ENCODE results near the gene FIGLA.

FIGLA gene, protein sequence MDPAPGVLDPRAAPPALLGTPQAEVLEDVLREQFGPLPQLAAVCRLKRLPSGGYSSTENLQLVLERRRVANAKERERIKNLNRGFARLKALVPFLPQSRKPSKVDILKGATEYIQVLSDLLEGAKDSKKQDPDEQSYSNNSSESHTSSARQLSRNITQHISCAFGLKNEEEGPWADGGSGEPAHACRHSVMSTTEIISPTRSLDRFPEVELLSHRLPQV

DNA sequence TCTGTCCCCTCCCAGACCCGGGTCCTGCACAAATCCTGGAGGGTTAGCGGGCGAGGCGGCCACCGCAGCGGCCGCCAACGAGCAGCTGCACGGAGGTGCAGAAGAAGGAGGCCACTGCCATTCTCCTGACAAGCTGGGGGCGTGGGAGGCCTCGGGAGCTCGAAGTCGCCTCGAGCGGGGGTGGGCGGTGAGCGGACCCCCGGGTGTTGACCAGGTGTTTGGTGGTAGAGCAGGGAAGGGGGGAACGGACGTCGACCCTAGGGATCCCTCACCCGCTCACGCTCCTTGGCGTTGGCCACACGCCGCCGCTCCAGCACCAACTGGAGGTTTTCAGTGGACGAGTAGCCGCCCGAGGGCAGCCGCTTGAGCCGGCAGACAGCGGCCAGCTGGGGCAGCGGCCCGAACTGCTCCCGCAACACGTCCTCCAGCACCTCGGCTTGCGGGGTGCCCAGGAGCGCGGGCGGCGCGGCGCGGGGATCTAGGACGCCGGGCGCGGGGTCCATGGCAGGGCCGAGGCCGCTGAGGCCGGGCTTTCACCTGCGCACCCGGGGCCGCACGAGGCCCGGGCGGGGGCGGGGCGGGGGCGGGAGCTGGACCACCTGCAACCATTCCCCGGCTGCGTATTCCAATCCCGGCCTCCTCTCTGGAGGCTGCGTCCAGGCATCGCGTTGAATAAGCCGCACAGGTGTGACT, at the start of gene FIGLA:
FIGLA (minus strand) TSS at position 508 of the 693 bp plus-strand sequence; CDS start at position 503, 5 bp downstream.
- DNase-seq, result no peak

DNA sequence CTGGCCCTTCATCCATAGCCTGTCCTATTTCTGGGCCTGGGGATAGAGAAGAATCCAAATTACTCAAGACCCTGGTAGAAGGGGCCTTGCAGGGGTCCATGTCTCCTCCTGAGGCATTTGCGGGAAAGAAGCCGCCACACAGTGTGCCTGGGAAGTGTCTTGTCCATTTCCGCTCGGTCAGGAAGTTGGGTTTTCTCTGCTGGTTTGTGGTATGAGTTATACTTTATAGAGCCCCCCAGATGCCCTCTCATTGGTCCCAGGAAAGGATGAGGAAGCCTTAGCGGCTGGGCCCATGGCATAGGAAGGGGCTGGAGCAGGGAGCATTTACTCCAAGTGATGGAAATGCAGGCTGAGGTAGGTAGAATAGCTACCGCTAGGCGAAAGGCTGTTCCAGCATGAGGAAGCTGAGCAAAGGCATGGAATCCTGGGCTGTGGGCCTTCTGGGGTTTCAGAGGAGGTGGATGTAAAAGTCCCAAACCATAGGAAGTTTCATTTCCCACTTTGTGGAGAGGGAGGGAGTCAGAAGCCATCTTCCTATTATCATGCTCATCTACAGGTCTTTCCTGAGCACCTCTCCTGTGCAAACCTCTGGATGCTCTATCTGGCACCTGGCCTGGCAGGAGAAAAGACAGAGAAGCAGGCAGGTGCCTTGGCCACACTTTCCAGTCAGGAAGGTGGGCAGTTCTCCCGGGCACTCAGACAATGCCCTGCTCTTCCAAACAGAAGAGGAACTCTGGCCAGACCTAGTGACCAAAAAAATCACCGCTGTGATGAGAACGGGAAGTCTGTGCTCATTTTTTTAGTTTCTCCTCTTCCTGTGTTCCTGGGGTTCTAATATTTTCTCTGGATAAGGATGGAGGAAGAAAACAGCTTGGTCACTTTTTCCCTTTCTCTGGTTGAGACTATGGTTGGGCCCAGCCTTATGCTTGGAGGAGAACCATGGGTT, 47.8 kb upstream of the FIGLA start:
- DNase-seq, result no peak

DNA sequence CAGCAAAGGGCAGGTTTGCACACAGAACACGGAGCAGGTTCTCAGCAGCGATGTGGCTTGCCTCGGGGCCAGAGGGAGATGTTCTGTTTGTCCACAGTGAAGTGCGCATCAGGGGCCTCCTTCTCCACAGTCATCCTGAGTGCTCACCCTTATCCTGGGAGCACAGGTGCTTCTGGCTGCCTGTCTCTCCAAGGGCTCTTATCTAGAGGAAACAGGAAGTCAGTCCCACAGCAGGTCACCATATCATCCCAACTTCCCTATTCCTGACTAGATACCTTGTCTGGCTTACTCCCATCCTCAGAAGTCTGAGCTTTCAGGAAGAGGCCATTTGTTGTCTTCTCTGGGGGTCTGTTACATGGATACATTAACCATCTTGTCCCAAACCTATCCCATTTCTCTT, 45.2 kb upstream of the FIGLA start, which contains the start of gene CD207:
CD207 (minus strand) TSS at position 174 of the 400 bp plus-strand sequence; CDS start at position 134, 40 bp downstream.
- no peak for DNase-seq

DNA sequence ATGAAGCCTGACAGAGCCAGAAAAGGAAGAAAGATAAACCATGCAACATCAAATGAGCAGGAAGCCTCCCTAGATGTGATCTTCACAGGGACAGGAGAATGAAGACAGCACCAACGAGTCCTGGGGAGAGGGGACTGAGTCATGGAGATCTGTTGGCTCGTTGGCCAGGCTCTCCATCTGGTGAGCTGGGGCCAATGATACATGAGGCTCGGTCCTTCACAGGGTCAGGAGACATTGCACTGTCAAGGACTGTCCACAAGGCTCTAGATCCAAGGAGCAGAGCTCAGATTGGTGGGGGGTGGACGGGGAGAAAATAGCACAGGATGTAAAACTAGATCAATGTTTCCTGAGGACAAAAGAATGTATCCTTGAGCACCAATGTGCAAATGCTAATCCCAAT, 44.4 kb upstream of the FIGLA start:
- DNase-seq, result no peak

DNA sequence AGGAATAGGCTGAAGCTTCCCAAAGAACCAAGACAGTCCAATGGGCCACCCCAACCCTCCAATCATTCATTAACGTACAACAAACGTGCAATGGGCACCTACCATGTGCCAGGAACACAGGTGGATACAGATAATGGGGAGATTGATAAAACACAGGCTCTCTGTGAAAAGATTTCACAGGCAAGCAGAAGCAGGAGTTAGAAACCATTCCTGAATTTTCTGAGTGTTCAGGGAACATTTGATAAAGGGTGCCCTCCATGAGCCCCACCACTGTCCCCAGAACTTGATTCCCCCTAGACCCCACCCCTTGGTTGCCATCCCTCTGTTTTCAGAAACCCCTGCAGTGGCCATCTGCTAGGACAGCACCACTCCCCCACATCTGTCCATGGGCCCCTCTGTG, 43.7 kb upstream of the FIGLA start:
- DNase-seq, result no peak

DNA sequence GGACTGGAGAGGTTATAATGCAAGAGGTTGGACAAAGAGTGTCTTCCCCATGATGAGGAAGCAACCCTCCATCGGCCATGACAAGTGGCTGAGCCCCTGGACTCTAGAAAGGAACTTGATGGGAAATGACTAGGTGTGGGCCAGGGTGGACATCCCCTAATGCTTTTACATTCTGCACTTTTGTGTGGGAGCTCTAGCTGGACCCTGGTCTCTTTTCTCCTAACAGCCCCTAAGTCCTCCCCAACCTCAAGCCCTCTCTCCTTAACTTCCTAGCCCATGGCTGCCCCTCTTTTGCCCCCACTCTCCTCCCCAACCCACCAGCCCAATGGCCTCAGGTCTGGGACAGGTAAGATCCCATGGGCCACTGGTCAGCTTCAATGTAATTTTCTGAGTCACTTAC, 42.8 kb upstream of the FIGLA start:
- no peak for DNase-seq

DNA sequence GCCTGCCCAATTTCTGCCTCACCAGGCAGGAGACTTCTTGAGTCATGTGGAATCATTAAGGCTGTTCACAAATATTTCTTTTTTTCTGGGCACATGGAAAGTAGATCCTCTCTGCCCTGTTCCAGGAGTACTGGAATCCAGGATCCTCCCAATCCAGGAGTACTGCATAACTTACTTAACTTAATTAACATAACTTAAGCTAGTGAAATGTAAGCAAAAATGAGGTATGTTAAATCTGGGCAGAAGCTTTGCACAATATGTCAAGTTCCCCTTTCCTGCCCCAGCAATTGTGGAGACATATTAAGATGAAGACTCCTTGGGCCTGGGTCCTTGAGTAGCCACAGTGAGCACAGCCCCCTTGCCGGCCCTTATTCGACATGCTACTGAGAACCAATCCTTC, 41.9 kb upstream of the FIGLA start:
- no peak for DNase-seq

DNA sequence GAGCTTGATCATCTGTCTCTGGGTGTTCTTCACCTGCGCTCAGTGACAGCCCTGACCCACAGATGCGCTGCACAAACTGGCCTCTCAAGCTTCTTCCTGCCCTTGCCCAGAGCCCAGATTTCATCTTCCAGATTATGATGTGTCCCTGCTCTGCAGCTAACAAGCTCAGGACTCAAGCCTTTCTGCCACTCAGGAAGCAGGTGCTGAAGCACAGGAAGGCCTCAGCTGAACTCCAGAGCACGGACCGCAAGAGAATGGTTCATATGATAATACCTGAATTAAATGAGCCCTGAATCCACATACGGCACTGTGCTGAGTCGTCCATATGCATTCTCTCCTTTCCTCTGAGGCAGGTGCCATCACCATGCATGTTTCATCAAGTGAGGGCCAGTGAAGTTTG, 41.4 kb upstream of the FIGLA start:
- DNase-seq, result no peak

DNA sequence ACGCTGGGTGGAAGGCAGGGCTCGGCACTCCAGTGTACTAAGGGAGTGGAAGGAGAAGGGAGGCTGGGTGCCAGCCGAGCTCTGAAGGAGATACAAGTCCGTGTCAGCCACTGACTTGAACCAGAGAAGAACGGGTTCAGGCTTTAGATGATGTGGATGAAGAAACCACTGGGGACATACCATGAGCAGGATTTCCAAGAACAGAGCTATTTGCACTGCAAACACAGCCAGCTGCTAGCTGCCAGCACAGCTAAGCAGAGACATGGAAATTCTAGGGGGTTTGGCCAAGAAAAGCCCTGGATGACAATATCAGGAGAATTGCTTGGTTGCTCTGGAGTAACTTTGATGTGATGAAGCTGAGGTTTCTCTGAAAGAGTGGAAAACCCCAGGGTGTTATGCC, 39.9 kb upstream of the FIGLA start:
- peak; percentile 47 for DNase-seq

DNA sequence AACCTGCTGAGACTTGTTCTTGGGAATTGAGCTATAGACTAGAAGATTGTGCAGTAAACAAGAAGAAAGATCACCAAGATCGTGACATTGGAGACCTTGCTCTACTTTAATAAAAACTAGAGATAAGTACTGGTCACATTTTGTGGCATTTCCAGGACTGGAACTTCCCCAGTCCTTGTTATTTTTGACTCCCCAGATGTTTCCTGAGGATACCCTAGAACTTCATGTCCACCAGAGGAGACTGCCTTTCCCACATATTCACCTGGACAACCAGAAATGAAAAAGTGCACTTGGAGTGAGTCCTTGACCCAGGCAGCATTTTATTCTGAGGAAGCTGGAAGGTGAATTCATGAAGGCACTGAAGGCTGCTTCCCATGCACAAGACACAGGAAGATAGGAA, 39.5 kb upstream of the FIGLA start:
- DNase-seq, result no peak

DNA sequence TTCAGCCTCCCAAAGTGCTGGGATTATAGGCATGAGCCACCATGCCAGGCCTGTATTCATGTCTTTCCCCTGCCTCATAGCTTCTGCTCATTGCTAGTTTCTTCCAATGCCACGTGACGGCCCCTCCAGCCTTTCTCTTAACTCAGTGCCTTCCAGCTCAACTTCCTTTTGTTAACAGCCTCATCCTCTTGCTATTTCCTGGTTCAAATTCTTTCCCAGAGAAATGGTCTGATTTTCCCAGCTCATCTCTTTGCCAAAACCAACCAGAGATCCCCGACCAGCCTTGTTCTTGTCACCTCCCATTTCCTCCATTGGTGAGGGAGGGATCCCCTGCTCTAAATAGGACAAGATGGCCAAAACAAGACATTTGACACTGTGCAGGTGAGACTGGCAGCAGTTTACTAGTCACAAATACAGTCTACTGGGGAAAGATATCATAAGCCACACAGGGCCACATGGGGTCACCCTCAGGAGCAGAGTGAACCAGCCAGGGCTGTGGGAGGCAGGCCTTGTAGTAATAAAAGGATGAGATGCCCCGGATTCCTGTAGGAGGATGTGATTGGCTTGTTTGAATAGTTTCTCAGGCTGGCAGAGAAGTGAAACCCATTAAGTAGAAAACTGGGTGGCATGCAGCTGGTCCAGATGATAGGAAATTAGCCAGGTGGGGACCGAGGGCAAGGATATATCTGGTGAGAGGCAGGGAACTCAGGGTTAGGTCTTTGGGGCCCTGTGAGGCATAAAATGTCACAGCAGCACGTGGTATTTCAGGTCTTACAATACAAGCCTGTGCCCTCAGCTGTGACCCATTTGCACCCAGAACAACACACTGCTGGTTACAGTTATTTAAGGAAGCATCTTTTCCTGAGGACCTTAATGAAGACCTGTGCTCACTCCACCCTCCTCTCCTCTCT, 38.7 kb upstream of the FIGLA start:
- no peak for DNase-seq

DNA sequence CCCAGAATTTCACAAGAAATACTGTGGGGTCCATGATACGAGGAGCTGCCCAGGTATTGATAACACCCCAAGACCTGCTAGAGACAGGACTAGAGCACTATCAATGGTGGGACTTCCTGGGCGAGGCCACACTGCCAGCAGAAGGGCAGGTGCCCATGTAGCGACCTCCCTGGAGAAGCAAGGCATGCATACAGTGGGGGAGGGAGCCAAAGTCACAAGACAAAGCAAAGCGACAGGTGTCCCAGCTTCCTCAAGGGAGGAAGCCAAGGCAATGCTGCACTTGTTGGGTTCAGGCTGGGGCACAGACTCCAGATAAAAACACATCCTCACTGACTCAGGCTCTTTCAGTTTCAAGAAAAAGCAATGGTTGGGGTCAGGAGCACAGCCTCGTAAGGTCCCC, 37.7 kb upstream of the FIGLA start:
- DNase-seq, result no peak

DNA sequence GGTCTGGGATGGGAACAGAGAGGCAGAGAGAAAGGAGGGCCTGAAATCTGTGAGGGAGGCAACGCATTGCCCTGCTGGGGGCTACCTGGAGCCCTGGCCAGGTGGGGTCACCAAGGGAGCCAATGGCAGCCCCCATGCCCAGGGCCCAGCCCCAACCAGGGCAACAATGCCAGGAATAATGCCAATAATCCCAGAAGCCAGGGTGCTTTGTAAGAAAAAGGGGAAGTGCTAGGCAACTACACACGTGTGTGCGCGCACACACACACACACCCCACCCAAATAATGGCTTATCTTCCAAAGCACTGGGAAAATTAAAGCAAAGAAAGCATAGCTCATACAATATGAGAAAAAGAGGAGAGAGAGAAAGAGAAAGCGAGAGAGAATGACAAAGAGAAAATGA, 36.9 kb upstream of the FIGLA start:
- DNase-seq, result no peak

DNA sequence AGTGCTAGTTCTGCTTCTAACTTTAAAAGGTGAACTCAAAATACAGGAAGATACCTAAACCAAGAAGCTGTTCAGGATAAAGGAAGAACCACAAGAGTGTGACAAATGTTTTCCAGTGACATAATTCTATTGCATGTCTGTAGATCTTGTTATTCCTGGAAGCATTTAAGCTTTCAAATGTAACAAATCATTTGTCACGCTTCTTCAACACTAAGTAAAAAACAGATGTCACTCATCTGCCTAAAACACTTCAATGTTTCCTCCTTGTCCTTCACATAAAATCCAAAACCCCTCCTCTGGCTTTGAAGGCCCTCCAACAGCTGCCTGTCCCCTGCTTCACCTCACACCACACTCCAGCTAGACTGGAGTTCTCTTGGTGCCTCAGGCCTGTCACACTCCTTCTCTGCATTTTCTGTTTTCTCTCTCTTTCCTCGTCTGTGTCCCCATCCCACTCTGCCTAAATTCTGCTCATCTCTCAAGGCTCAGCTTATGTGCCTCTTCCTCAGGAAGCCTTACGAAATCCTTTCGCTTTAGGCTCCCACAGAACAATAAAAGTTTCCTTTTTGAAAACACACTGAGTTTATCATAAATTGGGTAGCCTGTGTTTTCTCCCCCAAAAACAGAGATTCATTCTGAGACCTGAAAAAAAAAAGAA, 36.4 kb upstream of the FIGLA start:
- DNase-seq, result no peak

DNA sequence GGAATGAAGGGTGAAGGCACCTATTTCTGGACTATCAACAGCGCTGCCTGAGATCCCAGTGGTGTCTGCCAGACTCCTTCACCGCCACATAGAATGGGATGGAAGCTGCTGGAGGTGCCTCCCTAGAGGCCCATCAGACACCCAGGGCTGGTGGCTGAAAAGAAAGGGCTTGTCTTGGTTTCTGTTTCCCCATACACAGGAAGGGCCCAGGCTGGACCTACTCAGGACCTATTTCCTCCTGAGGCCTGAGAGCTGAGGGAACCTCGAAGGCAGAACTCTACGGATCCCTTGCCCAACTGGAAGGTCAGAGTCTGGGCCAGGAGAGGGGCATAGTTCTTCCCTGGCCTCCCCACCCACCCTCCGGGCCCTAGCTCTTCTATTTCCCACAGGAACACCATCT, 32.8 kb upstream of the FIGLA start:
- no peak for DNase-seq

DNA sequence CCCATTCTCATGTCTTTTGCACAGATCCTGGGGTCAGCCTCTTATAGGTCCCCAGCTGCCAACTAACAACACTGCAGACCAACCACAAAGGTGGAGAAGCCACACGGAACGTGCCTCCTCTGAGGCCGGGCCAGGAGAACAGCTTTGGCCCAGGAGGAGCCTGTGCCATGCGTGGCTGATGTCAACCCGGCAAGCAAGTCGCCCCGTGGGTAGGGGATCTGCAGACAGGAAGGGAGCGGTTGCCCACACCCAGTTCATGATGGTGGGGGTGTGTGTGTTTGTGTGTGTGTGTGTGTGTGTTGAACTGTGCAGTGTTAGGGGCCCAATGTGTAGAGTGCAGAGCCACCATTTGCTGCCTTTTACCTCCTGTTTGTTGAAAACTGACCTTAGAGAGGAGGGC, 32.4 kb upstream of the FIGLA start:
- DNase-seq, result no peak

DNA sequence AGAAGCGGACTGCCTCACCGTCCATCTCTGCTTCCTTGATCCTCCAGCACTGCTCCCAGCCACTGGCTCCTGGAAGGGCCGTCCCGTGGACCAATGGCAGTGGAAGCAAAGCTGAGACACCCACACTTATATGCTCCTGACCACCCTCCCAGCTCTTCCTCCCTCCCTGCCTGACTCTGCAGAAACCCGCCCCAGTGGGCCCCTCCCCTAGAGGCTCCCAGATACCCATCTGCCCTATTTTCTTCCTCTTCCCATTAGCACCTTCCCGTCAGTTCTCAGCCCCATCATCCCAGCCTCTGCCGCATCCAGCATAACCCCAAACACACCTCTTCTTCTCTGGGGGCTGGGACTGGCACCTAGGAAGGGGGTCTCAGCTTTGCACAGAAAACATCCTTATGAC, 30.1 kb upstream of the FIGLA start, which contains the start of gene CLEC4F:
CLEC4F (minus strand) TSS at position 101 of the 400 bp plus-strand sequence; CDS start at position 25, 76 bp downstream.
- no peak for DNase-seq

DNA sequence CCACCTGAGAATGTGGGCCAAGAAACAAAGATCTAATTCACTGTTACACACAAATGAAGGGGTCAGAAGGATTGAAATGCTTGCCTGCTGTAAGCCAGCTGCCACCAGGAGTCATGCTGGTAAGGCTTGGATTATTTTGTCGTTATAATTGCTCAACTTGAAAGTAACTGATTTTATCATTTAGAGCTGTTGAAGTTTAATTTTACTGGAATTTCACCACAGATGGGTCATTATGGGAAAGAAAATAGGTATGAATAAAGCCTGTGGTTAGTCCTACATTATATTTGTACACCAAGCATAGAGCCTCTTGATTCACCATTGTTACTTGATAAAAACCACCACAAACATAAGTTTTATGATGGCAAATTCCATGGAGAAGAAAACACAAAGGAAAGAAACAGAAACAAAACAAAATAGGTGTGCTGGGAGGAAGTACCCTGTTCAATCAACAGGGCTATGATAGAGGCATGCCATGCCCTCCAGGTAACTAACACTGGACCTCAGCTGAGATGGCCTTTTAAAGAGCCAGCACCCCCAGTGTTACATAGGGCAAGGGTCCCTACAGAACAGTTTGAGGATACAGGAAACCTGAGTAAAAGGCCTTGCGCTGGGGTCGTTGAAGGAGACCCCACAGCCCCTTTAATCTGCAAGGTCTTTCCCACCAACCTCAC, 27.0 kb upstream of the FIGLA start:
- no peak for DNase-seq

DNA sequence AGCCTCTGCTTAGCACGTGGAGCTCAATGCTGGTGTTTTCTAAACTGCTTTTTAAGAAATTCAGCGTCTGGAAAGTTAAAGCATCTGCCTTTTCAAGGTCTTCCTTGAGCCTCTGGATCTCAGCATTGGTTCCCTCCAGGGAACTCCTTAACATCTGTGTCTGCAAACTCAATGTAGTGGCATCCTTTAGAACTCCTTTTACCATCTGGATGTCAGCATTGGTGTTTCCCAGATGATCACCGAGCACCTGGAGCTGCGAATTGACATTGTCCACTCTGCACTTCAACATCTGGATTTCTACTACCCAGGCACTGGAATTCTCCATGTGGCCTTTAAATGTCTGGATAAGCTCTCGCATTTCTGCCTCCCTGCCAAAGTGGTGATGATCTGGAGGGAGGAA, 26.3 kb upstream of the FIGLA start:
- no peak for DNase-seq

DNA sequence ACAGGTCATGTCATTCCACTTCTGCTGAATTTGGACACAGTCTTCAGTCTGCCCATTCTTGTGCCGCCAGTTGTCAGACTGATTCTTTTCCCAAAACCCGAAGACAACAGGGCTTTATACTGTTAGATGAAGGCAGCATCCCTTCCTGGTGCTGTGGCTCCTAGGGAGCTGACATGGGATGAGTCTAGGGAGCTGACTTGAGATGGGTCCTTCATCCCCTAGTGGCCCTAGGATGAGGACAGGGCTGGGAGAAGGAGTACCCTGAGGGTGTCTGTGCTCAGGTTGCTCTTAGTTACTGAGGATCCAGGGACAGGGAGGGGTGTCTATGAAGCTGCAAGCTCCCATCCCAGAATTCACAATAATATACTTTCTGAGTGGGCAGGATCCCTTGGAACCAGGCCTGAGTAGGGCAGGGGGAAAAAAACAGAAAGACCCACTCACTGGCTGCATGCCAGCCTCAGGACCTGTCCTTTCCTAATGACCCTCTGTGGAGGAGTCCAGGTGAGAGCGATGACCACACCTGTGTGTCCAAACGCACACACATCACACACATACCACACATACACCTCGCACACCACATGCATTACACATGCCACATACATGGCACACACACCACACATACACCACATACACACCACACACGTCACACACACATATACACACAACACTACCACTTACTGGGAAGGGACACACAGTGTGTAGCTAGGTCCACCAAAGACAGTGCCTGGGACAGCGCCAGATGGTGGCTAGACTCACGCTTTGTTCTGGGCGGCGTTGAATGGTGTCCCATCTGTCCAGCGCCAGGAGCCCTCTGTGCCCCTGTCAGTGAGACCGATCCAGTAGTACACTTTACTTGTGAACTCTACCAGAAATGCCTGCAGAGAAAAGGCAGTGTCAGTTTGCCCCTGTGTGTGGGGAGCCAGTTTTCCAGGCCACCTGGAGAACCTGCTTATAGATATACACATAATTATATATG, 18.8 kb upstream of the FIGLA start:
- no peak for DNase-seq

Data from left hindlimb (tissue), 1 donor.